ENCODE results near the gene TBL1XR1.

Gene TBL1XR1

DNA sequence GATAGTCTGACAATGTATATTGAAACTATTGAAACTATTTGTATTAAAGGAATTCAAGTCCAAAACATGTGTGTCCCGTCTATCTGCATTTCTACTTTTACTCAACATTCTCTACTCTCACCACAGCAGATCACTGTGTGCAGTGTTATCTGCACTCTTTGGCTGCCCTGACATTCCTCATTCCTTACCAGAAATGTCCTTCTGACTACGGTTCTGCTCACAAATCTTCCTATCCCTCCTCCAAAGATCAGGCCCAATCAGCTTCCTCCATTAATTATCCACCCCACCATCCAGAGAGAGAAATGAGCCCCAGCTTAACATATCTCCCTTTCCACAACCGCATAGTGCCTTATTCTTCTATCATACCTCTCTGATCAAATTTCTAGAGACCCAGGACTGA, 94.7 kb downstream of the TBL1XR1 start:
- H3K27me3 ChIP-seq (ENCODE audit: insufficient read depth, low read length) = no peaks in the 10 kb centered on the region
- no peaks in the 10 kb centered on the region for H3K36me3 ChIP-seq (ENCODE audit: insufficient read depth, low read length)
- H3K9me3 ChIP-seq (ENCODE audit: low read length) = peaks cover 8% of the 10 kb centered on the region
- no peak overlapping the region for H2AFZ ChIP-seq (ENCODE audit: low read depth, low read length)
- H3K4me3 ChIP-seq (ENCODE audit: low read length) = no peak overlapping the region
- H3K4me1 ChIP-seq (ENCODE audit: insufficient read depth, low read length) = peaks cover 3% of the 10 kb centered on the region

DNA sequence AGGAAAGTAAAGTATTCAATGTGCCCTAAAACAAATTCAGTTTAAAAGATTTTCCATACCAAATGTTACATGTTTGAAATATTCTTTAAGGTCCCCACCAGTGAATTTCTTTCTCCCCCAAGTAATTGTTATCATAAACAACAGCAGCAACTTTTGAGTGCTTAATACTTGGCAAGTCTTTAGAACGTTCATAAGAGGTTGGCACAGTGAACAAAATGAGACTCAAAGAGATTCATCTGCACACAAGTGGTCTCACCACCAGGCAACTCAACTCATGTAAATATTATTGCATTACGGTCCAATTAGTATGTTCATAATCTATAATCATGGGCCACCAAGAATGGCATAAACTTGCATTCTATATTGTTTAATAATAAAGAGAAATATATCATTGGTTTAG, 98.7 kb downstream of the TBL1XR1 start:
- Histone ChIP-seq H3K9me3 (ENCODE audit: low read length) (peaks cover 15% of the 10 kb centered on the region), H3K4me3 (ENCODE audit: low read length) (no peak overlapping the region), H3K36me3 (ENCODE audit: insufficient read depth, low read length) (no peaks in the 10 kb centered on the region), H2AFZ (ENCODE audit: low read depth, low read length) (no peak overlapping the region), H3K27me3 (ENCODE audit: insufficient read depth, low read length) (no peaks in the 10 kb centered on the region), H3K4me1 (ENCODE audit: insufficient read depth, low read length) (peaks cover 4% of the 10 kb centered on the region)

DNA sequence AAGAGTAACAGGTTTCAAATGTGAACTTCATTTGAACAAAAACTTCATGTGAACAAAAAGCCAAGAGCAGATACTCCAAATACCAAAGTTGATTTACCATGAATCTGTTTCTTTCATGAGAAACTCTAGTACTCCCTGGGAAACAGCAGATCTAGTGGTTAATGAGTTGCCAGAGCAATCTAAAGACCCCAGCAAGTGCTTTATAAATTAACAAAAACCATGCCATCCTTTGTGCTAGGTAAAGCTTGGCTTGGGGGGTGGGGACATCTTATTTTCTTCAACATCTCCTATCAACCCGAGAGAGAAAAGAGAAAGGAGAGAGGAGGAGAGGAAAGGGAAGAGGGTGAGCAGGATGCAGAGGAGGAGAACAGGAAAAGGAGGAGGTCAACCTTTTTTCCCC, 100.7 kb downstream of the TBL1XR1 start:
- Histone ChIP-seq H3K4me3 (ENCODE audit: low read length) (no peak overlapping the region), H3K36me3 (ENCODE audit: insufficient read depth, low read length) (no peaks in the 10 kb centered on the region), H3K9me3 (ENCODE audit: low read length) (peaks cover 17% of the 10 kb centered on the region), H2AFZ (ENCODE audit: low read depth, low read length) (no peak overlapping the region), H3K27me3 (ENCODE audit: insufficient read depth, low read length) (no peaks in the 10 kb centered on the region), H3K4me1 (ENCODE audit: insufficient read depth, low read length) (peaks cover 4% of the 10 kb centered on the region)

DNA sequence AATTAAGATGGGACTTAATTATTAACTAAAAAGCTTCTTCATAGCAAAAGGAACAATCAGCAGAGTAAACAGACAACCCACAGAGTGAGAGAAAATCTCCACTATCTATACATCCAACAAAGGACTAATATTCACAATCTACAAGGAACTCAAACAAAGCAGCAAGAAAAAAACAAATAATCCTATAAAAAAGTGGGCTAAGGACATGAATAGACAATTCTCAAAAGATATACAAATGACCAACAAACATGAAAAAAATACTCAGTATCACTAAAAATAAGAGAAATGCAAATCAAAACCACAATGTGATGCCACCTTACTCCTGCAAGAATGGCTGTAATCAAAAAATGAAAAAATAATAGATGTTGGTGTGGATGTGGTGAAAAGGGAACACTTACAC, 103.3 kb downstream of the TBL1XR1 start:
- Histone ChIP-seq H3K9me3 (ENCODE audit: low read length) (peaks cover 19% of the 10 kb centered on the region), H3K36me3 (ENCODE audit: insufficient read depth, low read length) (peaks cover 5% of the 10 kb centered on the region), H3K4me1 (ENCODE audit: insufficient read depth, low read length) (peaks cover 4% of the 10 kb centered on the region), H2AFZ (ENCODE audit: low read depth, low read length) (no peak overlapping the region), H3K4me3 (ENCODE audit: low read length) (no peak overlapping the region), H3K27me3 (ENCODE audit: insufficient read depth, low read length) (no peaks in the 10 kb centered on the region)

DNA sequence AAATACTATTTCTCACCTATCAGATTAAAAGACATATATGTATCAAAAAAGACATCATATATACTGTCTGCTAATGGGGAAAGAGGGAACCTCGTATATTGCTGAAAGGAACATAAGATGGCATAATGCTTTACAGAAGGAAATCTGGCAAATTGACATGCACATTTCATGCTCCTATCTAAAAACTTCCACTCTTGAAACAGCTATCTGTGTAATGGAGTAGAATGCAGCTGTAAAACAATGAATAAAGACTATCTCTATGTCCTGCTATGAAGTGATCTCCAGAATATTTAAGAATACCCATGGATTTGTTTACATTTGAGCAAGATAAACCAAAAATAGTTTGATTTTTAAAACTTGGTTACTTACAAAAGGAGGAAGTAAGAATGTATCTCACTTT, 107.4 kb downstream of the TBL1XR1 start:
- no peak overlapping the region for H2AFZ ChIP-seq (ENCODE audit: low read depth, low read length)
- H3K4me1 ChIP-seq (ENCODE audit: insufficient read depth, low read length) = no peaks in the 10 kb centered on the region
- H3K36me3 ChIP-seq (ENCODE audit: insufficient read depth, low read length) = peaks cover 5% of the 10 kb centered on the region
- H3K4me3 ChIP-seq (ENCODE audit: low read length) = no peak overlapping the region
- H3K9me3 ChIP-seq (ENCODE audit: low read length) = peaks cover 13% of the 10 kb centered on the region
- H3K27me3 ChIP-seq (ENCODE audit: insufficient read depth, low read length) = no peaks in the 10 kb centered on the region

DNA sequence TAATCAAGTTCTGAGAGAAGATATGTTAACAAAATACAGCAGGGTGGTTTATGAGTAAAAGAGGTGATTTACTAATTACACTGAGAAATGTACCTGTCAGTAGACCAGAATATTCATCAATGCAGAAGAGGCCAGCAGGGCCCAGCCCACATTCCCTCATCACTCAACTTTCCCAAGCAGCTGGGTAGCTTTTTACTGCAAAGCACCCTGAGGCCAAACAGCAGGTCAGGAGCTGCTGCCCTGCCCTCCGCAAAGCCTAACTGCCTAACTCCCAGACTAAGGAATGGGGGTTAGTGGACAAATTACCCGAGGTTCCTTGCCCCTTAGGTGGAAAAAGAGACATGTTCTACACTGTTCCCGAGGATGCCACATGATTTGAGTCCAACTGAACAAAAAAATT, 108.2 kb downstream of the TBL1XR1 start:
- Histone ChIP-seq H3K4me1 (ENCODE audit: insufficient read depth, low read length) (no peaks in the 10 kb centered on the region), H3K4me3 (ENCODE audit: low read length) (no peak overlapping the region), H3K36me3 (ENCODE audit: insufficient read depth, low read length) (peaks cover 8% of the 10 kb centered on the region), H3K27me3 (ENCODE audit: insufficient read depth, low read length) (no peaks in the 10 kb centered on the region), H2AFZ (ENCODE audit: low read depth, low read length) (no peak overlapping the region), H3K9me3 (ENCODE audit: low read length) (peaks cover 12% of the 10 kb centered on the region)

DNA sequence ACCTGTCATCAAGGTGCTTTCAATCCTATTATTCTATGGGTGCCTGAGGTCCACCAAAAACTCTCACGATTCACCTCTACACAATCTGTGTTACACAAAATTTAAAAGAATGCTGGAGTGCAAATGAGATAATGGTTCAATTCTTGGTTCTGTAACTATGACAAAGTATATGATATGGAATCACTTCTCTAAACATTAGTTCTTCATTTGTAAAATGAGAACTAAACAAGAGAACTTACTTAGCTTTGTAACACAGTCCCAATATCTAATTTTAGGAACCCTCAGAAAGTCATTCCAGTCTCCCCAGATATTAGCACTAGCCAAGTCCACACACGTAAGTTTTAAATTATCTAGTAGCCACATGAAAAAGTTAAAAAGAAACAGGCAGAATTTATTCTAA, 111.5 kb downstream of the TBL1XR1 start:
- Histone ChIP-seq H2AFZ (ENCODE audit: low read depth, low read length) (no peak overlapping the region), H3K36me3 (ENCODE audit: insufficient read depth, low read length) (peaks cover 7% of the 10 kb centered on the region), H3K27me3 (ENCODE audit: insufficient read depth, low read length) (no peaks in the 10 kb centered on the region), H3K9me3 (ENCODE audit: low read length) (peaks cover 10% of the 10 kb centered on the region), H3K4me1 (ENCODE audit: insufficient read depth, low read length) (no peaks in the 10 kb centered on the region), H3K4me3 (ENCODE audit: low read length) (no peak overlapping the region)

DNA sequence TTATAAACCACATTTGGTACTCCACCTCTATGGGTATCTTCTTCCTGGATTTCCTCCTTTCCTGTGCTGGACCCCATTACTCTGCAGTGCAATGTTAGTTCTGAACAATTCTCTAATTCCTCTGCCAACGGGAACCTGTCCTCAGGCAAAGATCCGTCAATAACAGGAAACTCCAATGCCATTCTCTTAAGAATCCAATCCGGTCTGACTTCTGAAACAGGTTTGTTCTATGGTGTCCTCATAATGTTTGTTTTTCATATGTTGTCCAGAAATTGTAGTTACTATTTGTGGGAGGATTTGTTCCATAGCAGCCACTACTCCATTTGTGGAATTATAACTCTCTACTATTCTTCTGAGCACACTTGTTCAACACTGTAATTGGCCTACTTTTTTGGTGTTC, 112.7 kb downstream of the TBL1XR1 start:
- Histone ChIP-seq H3K9me3 (ENCODE audit: low read length) (peaks cover 8% of the 10 kb centered on the region), H3K4me1 (ENCODE audit: insufficient read depth, low read length) (no peaks in the 10 kb centered on the region), H2AFZ (ENCODE audit: low read depth, low read length) (no peak overlapping the region), H3K4me3 (ENCODE audit: low read length) (no peak overlapping the region), H3K27me3 (ENCODE audit: insufficient read depth, low read length) (no peaks in the 10 kb centered on the region), H3K36me3 (ENCODE audit: insufficient read depth, low read length) (peaks cover 7% of the 10 kb centered on the region)

DNA sequence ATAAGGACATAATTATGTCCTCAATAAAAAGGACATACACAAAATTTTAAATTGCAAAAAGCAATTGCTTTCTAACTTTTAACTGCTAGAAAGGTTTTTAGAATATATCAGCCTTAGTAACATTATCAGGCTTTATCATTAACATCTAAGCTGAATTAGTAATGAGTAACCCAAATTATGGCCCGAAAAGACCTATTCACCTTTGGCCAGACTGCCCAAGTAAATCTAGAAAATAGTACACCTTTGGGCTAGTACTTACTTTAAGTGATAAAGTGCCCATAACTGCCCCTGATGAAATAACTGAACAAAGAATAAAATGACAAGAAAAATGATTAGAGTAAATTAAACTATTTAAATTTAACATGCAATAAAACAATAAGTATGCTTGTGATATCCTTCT, 117.2 kb downstream of the TBL1XR1 start:
- peaks cover 10% of the 10 kb centered on the region for H3K9me3 ChIP-seq (ENCODE audit: low read length)
- peaks cover 16% of the 10 kb centered on the region for H3K36me3 ChIP-seq (ENCODE audit: insufficient read depth, low read length)
- no peak overlapping the region for H3K4me3 ChIP-seq (ENCODE audit: low read length)
- no peaks in the 10 kb centered on the region for H3K4me1 ChIP-seq (ENCODE audit: insufficient read depth, low read length)
- no peak overlapping the region for H2AFZ ChIP-seq (ENCODE audit: low read depth, low read length)
- H3K27me3 ChIP-seq (ENCODE audit: insufficient read depth, low read length) = no peaks in the 10 kb centered on the region

DNA sequence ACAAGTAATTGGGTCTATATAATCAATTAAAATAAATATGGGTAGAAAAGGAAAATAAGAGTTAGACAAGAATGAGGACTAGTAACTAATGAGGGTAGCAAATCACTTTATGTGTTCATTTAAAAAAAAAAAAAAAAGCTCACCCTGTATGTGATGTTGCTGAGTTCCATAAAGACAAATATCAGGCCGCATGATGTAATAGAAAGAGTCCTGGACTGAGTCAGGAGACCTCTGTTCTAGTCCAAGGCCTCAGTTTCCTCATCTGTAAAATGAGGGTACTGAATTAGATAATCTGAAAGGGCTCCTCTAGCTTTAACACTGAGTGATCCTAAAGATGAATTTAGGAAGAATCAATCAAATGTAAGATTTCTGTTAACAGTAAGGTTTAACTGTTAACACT, 117.6 kb downstream of the TBL1XR1 start:
- Histone ChIP-seq H2AFZ (ENCODE audit: low read depth, low read length) (no peak overlapping the region), H3K4me1 (ENCODE audit: insufficient read depth, low read length) (no peaks in the 10 kb centered on the region), H3K9me3 (ENCODE audit: low read length) (peaks cover 14% of the 10 kb centered on the region), H3K36me3 (ENCODE audit: insufficient read depth, low read length) (peaks cover 20% of the 10 kb centered on the region), H3K4me3 (ENCODE audit: low read length) (no peak overlapping the region), H3K27me3 (ENCODE audit: insufficient read depth, low read length) (no peaks in the 10 kb centered on the region)

DNA sequence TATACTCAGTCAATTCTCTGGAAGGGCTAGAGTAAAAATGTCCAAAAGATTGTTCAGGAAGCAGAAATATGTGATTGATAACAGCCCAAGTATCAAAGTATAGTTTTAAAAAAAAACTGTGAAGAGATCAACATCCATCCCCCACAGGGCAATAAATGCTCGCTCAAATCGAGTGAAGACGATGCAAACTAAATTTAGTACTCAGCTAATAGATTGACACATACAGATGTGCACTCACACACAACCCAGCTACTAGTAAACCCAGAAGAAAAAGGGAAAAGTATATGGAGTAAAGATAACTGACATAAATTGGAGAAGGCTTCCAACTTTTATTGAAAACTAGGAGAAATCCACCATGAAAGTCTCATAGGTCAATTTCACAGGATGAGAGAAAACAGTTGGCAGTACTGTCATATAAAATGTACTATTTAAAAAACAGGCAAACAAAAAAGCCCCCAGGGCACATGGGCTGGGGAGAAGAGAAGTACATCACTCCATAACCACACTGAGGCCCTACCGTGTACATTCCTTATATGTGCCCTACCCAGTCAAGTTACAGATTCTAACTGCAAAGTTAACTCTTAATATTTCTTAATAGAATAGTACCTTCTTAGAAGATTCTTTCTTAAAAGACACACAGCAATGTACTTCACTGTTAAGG, 125.7 kb downstream of the TBL1XR1 start:
- Histone ChIP-seq H3K27me3 (ENCODE audit: insufficient read depth, low read length) (no peaks in the 10 kb centered on the region), H2AFZ (ENCODE audit: low read depth, low read length) (no peak overlapping the region), H3K4me1 (ENCODE audit: insufficient read depth, low read length) (no peaks in the 10 kb centered on the region), H3K4me3 (ENCODE audit: low read length) (no peak overlapping the region), H3K36me3 (ENCODE audit: insufficient read depth, low read length) (peaks cover 11% of the 10 kb centered on the region), H3K9me3 (ENCODE audit: low read length) (peaks cover 10% of the 10 kb centered on the region)

DNA sequence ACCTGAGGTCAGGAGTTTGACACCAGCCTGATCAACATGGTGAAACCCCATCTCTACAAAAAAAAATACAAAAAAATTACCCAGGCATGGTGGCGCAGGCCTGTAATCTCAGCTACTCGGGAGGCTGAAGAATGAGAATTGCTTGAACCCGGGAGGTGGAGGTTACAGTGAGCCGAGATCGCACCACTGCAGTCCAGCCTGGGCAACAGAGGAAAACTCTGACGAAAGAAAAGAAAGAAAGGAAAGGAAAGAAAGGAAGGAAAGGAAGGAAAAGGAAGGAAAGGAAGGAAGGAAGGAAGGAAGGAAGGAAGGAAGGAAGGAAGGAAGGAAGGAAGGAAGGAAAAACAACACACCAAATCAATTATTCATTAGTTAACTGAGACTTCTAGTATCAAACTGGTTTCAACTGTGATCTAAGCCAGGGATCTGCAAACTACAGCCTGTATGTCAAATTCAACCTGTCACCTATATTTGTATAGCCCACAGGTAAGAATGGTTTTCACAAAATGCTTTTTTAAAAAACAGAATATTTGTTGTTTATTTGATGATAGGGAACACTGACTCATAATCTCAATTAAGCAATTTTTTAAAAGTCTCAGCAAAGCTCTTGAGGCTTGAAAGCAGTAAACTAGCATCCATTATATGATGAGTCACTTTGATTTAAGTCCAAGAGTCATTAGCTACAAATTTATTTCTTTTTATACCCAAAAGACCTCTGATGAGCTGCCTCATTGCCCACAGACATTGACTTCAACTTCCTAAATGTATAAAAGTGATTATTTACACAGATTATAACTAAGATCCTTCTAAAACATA, 127.6 kb downstream of the TBL1XR1 start:
- Histone ChIP-seq H3K27me3 (ENCODE audit: insufficient read depth, low read length) (no peaks in the 10 kb centered on the region), H3K36me3 (ENCODE audit: insufficient read depth, low read length) (peaks cover under 1% of the 10 kb centered on the region), H2AFZ (ENCODE audit: low read depth, low read length) (no peak overlapping the region), H3K4me3 (ENCODE audit: low read length) (no peak overlapping the region), H3K4me1 (ENCODE audit: insufficient read depth, low read length) (no peaks in the 10 kb centered on the region), H3K9me3 (ENCODE audit: low read length) (peaks cover 2% of the 10 kb centered on the region)

DNA sequence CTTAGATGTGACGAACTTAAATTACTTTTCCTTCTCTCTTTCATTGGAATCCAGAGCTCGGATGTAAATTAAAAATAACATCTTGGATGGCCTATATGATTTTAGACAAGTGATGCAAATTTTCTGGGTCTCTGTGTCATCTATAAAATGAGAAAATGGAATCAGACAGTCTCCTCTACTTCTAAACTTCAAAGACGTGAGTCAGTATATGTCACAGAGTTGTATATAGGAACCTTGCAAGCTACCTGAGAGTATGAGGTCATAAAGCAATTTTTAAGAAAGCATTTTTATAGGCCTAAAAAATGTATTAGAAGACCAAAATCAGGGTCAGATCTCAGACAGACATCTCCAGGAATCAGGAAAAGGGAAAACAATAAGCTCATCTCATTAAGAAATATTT, 128.3 kb downstream of the TBL1XR1 start:
- H2AFZ ChIP-seq (ENCODE audit: low read depth, low read length) = no peak overlapping the region
- no peaks in the 10 kb centered on the region for H3K4me1 ChIP-seq (ENCODE audit: insufficient read depth, low read length)
- H3K9me3 ChIP-seq (ENCODE audit: low read length) = peaks cover 1% of the 10 kb centered on the region
- H3K4me3 ChIP-seq (ENCODE audit: low read length) = no peak overlapping the region
- no peaks in the 10 kb centered on the region for H3K36me3 ChIP-seq (ENCODE audit: insufficient read depth, low read length)
- no peaks in the 10 kb centered on the region for H3K27me3 ChIP-seq (ENCODE audit: insufficient read depth, low read length)

Data from neuron (in vitro differentiated cells).